Lower leg skin (tissue), 3 donors: Measurements from ENCODE around the gene ENAH.

ENCODE experiments used
- CTCF ChIP-seq, 3 donors: fragments of 450-650 bp; IDR thresholded peaks; one replicate each; pipeline ENCODE4 v1.5.1; 2016; ENCODE audit warnings: antibody characterized with exemption in 3 of 3, mild to moderate bottlenecking in 3 of 3, moderate library complexity in 2 of 3
- POLR2A ChIP-seq, 2 donors: fragments of 450-650 bp; IDR thresholded peaks; one replicate each; pipeline ENCODE4 v1.6.1; 2016 to 2017; ENCODE audit warnings: antibody characterized with exemption in 2 of 2, mild to moderate bottlenecking in 1 of 2, moderate library complexity in 1 of 2

- no peak for TF ChIP-seq CTCF (IDR thresholded peaks at IDR 0.05)
- TF ChIP-seq POLR2A (IDR thresholded peaks at IDR 0.05), result no peak
Measured at GRCh38 chr1:225694151-225694603, 41.3 kb upstream of the ENAH start.
